HG03196 (cell line): ENCODE data around the gene UVSSA.
"Not testable (repeated sequence)": the region's sequence is repeated elsewhere in the genome, so short reads cannot be mapped to it uniquely, and the experiment has no call there.

Source experiments
- ATAC-seq: cut with Tn5 transposase; IDR thresholded peaks from one replicate; pipeline ENCODE4 v1.9.1; 2021; ENCODE audit not compliant: unreplicated experiment

The UVSSA gene

GRCh38 chr4:1315836-1316536 lies 31.0 kb upstream of the UVSSA start:
- no peak for ATAC-seq

GRCh38 chr4:1316537-1317168 lies 30.4 kb upstream of the UVSSA start:
- ATAC-seq, result no peak

DNA sequence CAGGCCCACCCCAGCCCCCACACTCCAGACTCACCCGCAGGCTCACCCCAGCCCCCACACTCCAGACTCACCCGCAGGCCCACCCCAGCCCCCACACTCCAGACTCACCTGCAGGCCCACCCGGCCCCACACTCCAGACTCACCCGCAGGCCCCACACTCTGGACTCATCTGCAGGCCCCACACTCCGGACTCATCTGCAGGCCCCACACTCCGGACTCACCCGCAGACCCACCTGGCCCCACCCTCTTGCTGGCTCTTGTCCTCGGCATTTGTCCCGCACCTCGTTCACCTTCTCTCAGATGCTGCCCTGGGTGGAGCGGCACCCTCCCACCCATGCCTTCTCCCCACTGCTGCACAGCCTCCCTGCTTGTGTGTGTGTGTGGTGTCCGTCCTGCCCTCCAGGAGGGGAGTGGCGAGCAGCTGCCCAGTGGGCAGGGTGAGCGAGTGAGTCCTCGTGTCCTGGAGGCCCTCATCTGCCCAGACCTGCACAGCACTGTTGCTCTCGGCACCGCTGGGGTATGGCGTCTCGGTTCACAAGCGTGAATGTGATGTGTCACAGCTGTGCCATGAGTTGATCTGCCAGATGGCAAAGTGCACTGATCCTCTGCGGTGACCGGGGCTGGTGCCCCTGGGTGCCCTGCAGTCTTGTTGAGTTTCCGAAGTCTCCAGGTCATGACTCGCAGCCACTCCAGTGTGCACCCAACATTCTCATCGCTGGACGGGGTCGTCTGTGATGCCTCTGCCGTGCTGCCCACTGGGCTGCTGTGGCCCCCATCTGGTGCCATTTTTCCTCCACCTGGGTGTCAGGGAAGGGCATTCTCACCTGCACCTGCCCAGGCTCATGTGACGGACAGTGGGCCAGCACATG lies 29.6 kb upstream of the UVSSA start:
- ATAC-seq, result no peak

DNA sequence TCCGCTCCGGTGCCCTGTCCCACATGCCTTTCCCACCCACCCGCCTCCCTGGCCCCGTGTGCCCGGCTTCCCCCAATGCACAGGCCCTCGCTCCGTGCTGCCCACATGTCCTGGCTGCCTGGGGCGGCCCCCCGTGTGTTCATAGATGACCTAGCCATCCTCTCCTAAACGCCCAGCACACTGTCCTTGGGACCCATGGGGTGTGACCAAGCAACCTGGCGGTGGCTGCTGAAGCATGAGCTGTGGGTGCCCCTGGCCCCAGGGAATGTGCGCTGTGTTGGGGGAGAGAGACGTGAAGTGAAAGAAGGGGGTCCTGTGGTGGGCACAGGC lies 29.0 kb upstream of the UVSSA start:
- no peak for ATAC-seq

DNA sequence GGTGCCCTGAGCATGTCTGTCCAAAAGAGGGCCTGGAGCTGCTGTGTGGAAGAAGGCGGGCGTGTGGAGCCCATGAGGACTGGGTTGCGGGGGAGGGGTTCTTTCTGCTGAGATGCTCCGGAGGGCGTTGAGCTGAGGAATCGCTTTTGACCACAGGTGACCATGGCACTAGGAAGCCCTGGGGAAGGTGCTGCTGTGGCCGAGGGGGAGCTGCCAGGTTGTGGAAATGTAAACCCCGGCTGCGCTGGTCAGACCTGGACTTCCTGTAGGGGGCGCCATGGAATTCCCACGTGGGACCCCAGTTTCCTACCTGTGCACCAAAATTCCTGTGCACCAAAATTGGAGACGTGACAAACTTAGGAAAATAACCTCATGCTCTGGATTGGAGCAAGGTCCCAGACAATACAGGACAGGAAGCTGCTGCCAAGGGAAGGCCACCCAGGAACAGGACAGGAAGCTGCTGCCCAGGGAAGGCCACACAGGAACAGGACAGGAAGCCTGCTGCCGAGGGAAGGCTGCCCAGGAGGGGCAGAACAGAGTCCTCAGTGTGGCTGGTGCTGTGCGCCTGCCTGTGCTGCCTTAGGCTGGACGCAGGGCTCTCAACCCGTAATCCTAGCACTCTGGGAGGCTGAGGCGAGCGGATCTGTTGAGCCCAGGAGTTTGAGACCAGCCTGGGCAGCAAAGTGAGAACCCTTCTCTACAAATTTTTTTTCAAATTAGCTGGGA lies 28.4 kb upstream of the UVSSA start:
- no peak for ATAC-seq

DNA sequence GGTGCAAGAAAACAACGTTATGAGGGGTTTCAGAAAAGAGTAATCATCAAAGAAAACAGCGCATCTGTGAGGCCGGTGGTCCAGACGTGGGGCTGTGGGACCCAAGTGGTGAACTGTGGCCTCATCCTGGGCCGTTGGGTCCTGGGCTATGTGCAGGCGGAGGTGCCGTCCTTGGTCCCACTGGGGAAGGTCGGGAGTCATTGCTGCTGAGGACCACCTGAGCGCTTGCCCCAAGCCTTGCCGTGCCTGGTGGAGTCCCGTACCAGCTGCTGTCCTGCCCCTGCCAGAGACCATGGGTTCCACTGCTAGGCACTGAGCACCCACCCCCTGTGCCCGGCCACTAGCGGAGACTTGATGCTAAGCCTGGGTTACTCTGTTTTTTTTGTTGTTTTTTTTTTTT lies 25.5 kb upstream of the UVSSA start:
- no peak for ATAC-seq

GRCh38 chr4:1321946-1322650 lies 24.9 kb upstream of the UVSSA start:
- ATAC-seq, result no peak

DNA sequence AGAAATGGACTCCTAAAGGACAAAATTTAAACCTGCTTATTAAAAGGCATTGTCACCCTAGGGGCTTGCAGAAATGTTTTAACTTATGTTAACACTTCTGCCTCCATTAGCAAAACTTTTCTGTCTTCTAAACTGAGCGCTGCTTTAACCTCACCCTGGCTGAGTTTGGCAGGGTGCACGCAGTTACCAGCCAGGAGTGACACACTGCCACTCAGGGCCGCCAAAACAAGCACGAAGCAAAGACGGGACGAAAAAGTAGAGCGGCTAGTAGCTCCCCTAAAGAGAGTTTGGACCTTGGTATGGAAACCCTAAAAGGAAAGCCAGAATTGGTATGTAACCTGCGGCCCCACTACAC lies 23.8 kb upstream of the UVSSA start:
- ATAC-seq, result no peak

GRCh38 chr4:1323635-1324442 lies 23.2 kb upstream of the UVSSA start:
- no peak for ATAC-seq

DNA sequence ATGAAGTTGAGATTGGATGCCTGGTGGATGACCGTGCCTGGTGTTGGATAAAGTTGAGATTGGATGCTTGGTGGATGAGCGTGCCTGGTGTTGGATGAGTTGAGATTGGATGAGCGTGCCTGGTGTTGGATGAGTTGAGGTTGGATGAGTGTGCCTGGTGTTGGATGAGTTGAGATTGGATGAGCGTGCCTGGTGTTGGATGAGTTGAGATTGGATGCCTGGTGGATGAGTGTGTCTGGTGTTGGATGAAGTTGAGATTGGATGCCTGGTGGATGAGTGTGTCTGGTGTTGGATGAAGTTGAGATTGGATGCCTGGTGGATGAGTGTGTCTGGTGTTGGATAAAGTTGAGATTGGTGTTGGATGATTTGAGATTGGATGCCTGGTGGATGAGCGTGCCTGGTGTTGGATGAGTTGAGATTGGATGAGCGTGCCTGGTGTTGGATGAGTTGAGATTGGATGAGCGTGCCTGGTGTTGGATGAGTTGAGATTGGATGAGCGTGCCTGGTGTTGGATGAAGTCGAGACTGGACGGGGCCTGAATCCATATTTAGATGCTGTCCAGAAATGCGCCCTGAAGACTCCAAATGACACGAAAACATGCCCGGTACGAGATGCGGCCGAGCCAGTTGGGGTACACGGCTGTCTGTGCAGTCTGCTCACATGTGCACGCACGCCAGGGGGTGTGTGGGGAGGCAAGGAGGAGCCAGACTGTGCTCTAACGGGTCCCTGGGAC lies 22.4 kb upstream of the UVSSA start:
- not testable (repeated sequence) for ATAC-seq

- ATAC-seq, result no peak
Measured at GRCh38 chr4:1325176-1325480, 21.9 kb upstream of the UVSSA start.

GRCh38 chr4:1325681-1326635 lies 21.1 kb upstream of the UVSSA start:
- no peak for ATAC-seq

GRCh38 chr4:1326751-1327525 lies 20.1 kb upstream of the UVSSA start:
- ATAC-seq, result no peak

- ATAC-seq, result no peak
Measured at GRCh38 chr4:1327526-1328266, 19.3 kb upstream of the UVSSA start.

DNA sequence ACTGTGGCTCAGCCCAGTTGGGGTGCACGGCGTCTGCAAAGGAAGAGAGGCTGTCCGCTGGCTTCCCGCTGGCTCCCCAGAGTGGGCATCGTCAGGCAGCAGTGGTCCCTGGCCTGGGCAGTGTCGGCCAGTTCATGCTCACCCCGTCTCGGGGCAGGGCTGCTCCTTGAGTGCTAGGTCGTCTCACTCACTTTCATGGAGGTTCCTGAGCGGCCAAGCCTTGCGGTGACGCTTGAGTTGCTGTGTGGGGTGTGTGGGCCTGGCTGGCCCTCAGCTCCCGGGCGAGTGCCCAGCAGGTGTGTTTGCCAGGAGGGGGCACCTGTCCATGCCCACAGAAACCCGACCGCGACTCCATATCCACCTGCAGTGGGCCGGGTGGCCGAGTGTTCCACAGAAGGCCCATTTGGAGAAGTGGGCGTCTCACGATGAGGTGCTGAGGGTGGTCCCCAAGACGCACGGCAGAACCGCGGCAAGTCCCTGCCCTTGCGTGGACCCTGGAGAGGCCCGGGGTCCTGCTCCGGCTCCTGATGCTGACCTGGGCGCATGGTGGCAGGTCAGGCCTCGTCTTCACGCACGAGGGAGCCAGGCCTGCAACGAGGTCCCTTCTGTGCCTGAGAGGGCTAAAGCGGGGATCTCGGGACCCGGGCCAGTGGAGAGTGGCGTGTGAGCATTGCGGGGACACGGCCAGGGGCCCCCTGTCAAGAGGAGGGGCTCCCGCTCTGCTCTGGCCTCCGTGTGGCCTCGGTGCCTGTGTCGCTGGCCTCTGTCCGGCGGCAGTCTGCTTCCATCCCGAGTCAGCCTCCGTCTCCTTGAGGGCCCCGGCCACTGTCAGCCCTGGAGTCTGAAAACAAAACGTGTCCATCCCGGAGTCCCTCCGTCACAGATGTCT lies 18.5 kb upstream of the UVSSA start:
- ATAC-seq, result no peak
